ENCODE data around the gene PPM1H. TPM values are rescaled to one million over a fixed set of nuclear protein-coding genes. Genes with fewer than 3 reads are reported as not detected.

Gene PPM1H
- total RNA-seq, 1 donor from 2014 or later = 0.79 TPM

GRCh38 chr12:62640910-62641448 lies 294.0 kb downstream of the PPM1H start:
- FAIRE-seq = no peak

GRCh38 chr12:62637679-62638078 lies 297.3 kb downstream of the PPM1H start:
- no peak for TF ChIP-seq CTCF (IDR thresholded peaks at IDR 0.05; ENCODE audit: insufficient read depth, low read length, severe bottlenecking)
- no peak overlapping the region for H3K4me3 ChIP-seq (ENCODE audit: low read depth, low read length)
- no peak for FAIRE-seq

More at GRCh38 chr12:62640910-62641448, 294.0 kb downstream of the PPM1H start:
- TF ChIP-seq CTCF (IDR thresholded peaks at IDR 0.05; ENCODE audit: insufficient read depth, low read length, severe bottlenecking) = no peak
- Histone ChIP-seq H3K27me3 (ENCODE audit: control insufficient read depth, insufficient read depth, low read length) (no peaks in the 10 kb centered on the region), H3K4me3 (ENCODE audit: low read depth, low read length) (no peak overlapping the region), H3K36me3 (ENCODE audit: control insufficient read depth, insufficient read depth, low read length) (no peaks in the 10 kb centered on the region)
- DNase-seq (ENCODE audit: low read depth) = no peak

GRCh38 chr12:62635649-62636048 lies 299.3 kb downstream of the PPM1H start:
- Histone ChIP-seq H3K27me3 (ENCODE audit: control insufficient read depth, insufficient read depth, low read length) (no peaks in the 10 kb centered on the region), H3K4me3 (ENCODE audit: low read depth, low read length) (no peak overlapping the region), H3K36me3 (ENCODE audit: control insufficient read depth, insufficient read depth, low read length) (no peaks in the 10 kb centered on the region)
- FAIRE-seq (no peak), DNase-seq (ENCODE audit: low read depth) (no peak)
- no peak for TF ChIP-seq CTCF (IDR thresholded peaks at IDR 0.05; ENCODE audit: insufficient read depth, low read length, severe bottlenecking)

More at GRCh38 chr12:62637679-62638078, 297.3 kb downstream of the PPM1H start:
- Histone ChIP-seq H3K36me3 (ENCODE audit: control insufficient read depth, insufficient read depth, low read length) (no peaks in the 10 kb centered on the region), H3K27me3 (ENCODE audit: control insufficient read depth, insufficient read depth, low read length) (no peaks in the 10 kb centered on the region)
- no peak for DNase-seq (ENCODE audit: low read depth)

DNA sequence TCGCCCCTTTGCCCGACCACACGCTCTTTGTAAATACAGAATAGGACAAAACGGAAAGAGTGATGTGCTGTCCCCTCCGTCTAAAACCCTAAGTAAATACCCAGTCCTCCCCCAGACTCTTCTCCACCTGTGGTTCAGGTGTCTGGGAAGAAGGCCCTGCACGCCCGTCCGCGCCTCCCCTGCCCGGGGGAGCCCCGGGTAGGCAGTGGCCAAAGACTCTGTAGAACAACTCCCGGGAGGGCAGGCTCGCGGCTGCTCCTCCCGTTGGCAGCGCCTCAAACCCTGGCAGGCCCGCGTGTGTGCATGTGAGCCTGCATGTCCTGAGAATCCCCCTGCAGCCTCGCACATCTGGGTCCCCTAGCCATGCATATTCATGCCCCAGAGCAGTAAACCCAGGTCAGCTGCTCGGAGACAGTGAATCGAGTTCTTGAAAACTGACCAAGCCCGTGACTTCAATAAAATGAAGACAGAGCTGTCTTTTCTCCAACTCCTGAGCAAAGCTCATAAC lies 302.5 kb downstream of the PPM1H start:
- H3K36me3 ChIP-seq (ENCODE audit: control insufficient read depth, insufficient read depth, low read length) = no peaks in the 10 kb centered on the region
- no peaks in the 10 kb centered on the region for H3K27me3 ChIP-seq (ENCODE audit: control insufficient read depth, insufficient read depth, low read length)
- FAIRE-seq (no peak), DNase-seq (ENCODE audit: low read depth) (no peak)
- TF ChIP-seq CTCF (IDR thresholded peaks at IDR 0.05; ENCODE audit: insufficient read depth, low read length, severe bottlenecking) = no peak
- H3K4me3 ChIP-seq (ENCODE audit: low read depth, low read length) = peak overlapping the region; percentile 50

DNA sequence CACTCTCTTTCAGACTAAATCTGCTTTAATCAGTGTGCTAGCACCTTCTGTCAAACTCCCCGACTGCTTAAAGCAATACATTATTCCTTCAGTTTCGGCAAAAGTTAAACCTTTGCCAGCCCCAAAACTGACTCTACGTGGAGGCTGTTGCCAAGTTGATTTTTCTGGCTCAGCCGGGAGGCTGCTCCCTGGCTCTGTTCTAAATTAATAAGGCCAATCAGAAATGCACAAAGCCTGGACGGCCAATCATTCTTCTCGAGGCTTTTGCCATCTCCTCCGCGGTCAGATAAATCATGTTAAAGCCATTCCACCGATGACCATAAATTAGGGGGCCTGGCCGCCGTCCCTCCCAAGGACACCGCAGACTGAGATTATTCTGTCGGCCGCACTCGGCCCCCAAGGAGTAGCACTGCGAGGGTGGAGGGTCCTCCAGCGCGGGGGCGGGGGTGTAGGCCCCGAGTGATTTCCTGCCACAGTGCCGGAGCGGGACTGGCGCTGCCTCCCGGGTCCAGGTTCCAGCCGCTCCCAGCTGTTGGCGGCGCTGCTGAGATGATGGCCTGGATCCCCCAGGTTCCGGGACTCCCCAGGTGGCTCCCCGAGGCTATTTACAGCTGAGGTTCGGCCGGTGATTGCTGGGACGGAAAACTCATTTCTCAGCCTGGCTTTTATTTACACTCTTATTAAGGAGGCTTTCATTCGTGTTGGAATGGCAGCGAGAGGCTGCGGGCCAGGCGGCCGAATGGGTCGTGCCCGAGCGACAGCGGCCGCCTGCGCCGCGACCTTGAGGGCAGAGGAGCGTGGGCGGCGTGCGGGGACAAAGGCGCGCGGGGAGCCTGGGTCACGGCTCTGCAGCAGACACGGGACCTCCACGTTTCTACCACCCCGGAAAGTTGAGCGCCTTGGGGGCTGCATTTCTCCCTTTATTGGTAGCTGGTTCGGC lies 303.2 kb downstream of the PPM1H start:
- peak; percentile 50 for DNase-seq (ENCODE audit: low read depth)
- FAIRE-seq = no peak
- H3K27me3 ChIP-seq (ENCODE audit: control insufficient read depth, insufficient read depth, low read length) = no peaks in the 10 kb centered on the region

More for the DNA sequence above, 303.2 kb downstream of the PPM1H start:
- Histone ChIP-seq H3K36me3 (ENCODE audit: control insufficient read depth, insufficient read depth, low read length) (no peaks in the 10 kb centered on the region), H3K4me3 (ENCODE audit: low read depth, low read length) (peak overlapping the region; percentile 50)
- peak; percentile 56 for TF ChIP-seq CTCF (IDR thresholded peaks at IDR 0.05; ENCODE audit: insufficient read depth, low read length, severe bottlenecking)
